Calu3 (cell line): ENCODE data around the gene LTB4R2. TPM values are rescaled to one million over a fixed set of nuclear protein-coding genes. Genes with fewer than 3 reads are reported as not detected.

Source experiments
- BruUV-seq: library from RNA; stranded (reverse); fragments of 400-500 nt; replicated peaks from 2 replicates; lab custom pipeline; 2021; lab: Mats Ljungman, UMichigan
- CTCF ChIA-PET: fragments of 300-600 bp; sonication (Branson Sonifier 250); formaldehyde crosslinking; loops from one replicate; lab custom pipeline; 2022; ENCODE audit warnings: antibody characterized with exemption; lab: Charles Lee
- DNase-seq: peaks from one replicate; pipeline ENCODE4 v3.0.0; 2022
- H3K27ac Mint-ChIP-seq: one replicate; pipeline ENCODE4 v1.8.0; 2022; ENCODE audit warnings: mixed read lengths; ENCODE audit not compliant: unreplicated experiment
- H3K27me3 Mint-ChIP-seq: one replicate; pipeline ENCODE4 v1.8.0; 2022; ENCODE audit warnings: mixed read lengths; ENCODE audit not compliant: unreplicated experiment
- H3K36me3 Mint-ChIP-seq: one replicate; pipeline ENCODE4 v1.8.0; 2022; ENCODE audit warnings: mild to moderate bottlenecking, moderate library complexity, mixed read lengths; ENCODE audit not compliant: insufficient read depth, unreplicated experiment
- H3K4me1 Mint-ChIP-seq: one replicate; pipeline ENCODE4 v1.8.0; 2022; ENCODE audit warnings: mild to moderate bottlenecking, low read depth, mixed read lengths; ENCODE audit not compliant: unreplicated experiment
- H3K4me3 Mint-ChIP-seq: one replicate; pipeline ENCODE4 v1.8.0; 2022; ENCODE audit warnings: mild to moderate bottlenecking, low read depth, moderate library complexity, mixed read lengths; ENCODE audit not compliant: unreplicated experiment
- H3K9me3 Mint-ChIP-seq: one replicate; pipeline ENCODE4 v1.8.0; 2022; ENCODE audit warnings: low read depth, mixed read lengths; ENCODE audit not compliant: unreplicated experiment
- CTCF ChIP-seq: fragments of 200-600 bp; IDR thresholded peaks from one replicate; pipeline ENCODE4 v1.8.0; 2022; ENCODE audit warnings: antibody characterized with exemption; ENCODE audit not compliant: unreplicated experiment
- intact Hi-C: fragments of 100-400 bp; cut with micrococcal nuclease; formaldehyde crosslinking; loops from one replicate; pipeline ENCODE4 v1.10.0; 2022; ENCODE audit not compliant: unreplicated experiment
- total RNA-seq: library from RNA; stranded (reverse); gene quantifications from 2 replicates; pipeline ENCODE4 v1.2.3, GENCODE V29; 2022

The LTB4R2 gene
- total RNA-seq, 1 experiment from 2014 or later: 19.3 TPM

- Mint-ChIP-seq H3K4me1 (peaks cover 29% of the 10 kb centered on the region), H3K9me3 (no peaks in the 10 kb centered on the region), H3K27ac (no peak overlapping the region), H3K27me3 (no peaks in the 10 kb centered on the region), H3K4me3 (no peak overlapping the region), H3K36me3 (peaks cover 5% of the 10 kb centered on the region)
- CTCF ChIA-PET: no interaction called here
- TF ChIP-seq CTCF: no peak
- no peak for DNase-seq
- BruUV-seq: no TSS peak
- intact Hi-C loops: loop anchor here (2.0 kb wide), 1 partner anchor 18 kb away; no protein-coding TSS in a partner anchor
Measured at GRCh38 chr14:24278424-24278823, 31.5 kb upstream of the LTB4R2 start.

GRCh38 chr14:24279301-24280186, 30.4 kb upstream of the LTB4R2 start:
- TF ChIP-seq CTCF: peak; percentile 25
- CTCF ChIA-PET: interaction anchor here (1.0 to 1.5 kb wide), 4 partner anchors 8 to 37 kb away, joined by 3 to 9 read pairs (median 6); partner anchors contain the start of genes DHRS1, NOP9, RABGGTA and TINF2
- DNase-seq: peak; percentile 53
- peaks cover 18% of the 10 kb centered on the region for H3K4me1 Mint-ChIP-seq
- H3K27ac Mint-ChIP-seq: no peak overlapping the region
- no peaks in the 10 kb centered on the region for H3K9me3 Mint-ChIP-seq
- H3K27me3 Mint-ChIP-seq: no peaks in the 10 kb centered on the region
- H3K36me3 Mint-ChIP-seq: peaks cover 5% of the 10 kb centered on the region
- intact Hi-C loops: loop anchor here (2.0 kb wide), 1 partner anchor 17 kb away; no protein-coding TSS in a partner anchor
- BruUV-seq: no TSS peak
- no peak overlapping the region for H3K4me3 Mint-ChIP-seq

- no peak for TF ChIP-seq CTCF
- Mint-ChIP-seq H3K27me3 (no peaks in the 10 kb centered on the region), H3K36me3 (no peaks in the 10 kb centered on the region), H3K4me1 (peaks cover 18% of the 10 kb centered on the region), H3K9me3 (no peaks in the 10 kb centered on the region), H3K4me3 (no peak overlapping the region), H3K27ac (no peak overlapping the region)
- no peak for DNase-seq
- intact Hi-C loops: no loop called here
- BruUV-seq: no TSS peak
- CTCF ChIA-PET: interaction anchor here (1.3 kb wide), 1 partner anchor 10 kb away, joined by 4 read pairs; the partner anchor contains the start of gene RABGGTA
Measured at GRCh38 chr14:24280797-24281460, 29.0 kb upstream of the LTB4R2 start.

DNA sequence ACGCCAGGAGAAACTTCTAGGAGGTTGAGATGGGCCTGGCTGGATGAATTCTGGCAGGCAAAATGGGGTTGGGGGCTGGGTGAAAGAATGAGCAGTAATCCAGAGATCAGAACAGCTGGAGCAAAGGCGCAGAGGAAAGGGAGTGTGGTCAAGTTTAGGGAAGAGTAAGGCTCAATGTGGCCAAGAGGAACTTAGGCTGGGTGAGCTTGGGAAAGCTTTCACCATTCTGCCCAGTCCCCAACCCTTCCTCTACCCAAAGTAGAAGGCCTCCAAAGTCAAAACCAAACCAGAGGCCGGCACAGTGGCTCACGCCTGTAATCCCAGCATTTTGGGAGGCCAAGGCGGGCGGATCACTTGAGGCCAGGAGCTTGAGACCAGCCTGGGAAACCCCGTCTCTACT, 28.3 kb upstream of the LTB4R2 start:
- Mint-ChIP-seq H3K9me3 (no peaks in the 10 kb centered on the region), H3K4me1 (peaks cover 18% of the 10 kb centered on the region), H3K4me3 (no peak overlapping the region), H3K36me3 (no peaks in the 10 kb centered on the region), H3K27me3 (no peaks in the 10 kb centered on the region), H3K27ac (no peak overlapping the region)
- intact Hi-C loops: no loop called here
- DNase-seq: no peak
- TF ChIP-seq CTCF: no peak
- BruUV-seq: no TSS peak
- CTCF ChIA-PET: interaction anchor here (1.3 to 1.5 kb wide), 2 partner anchors 10 to 39 kb away, joined by 4 read pairs; partner anchors contain the start of genes RABGGTA and TINF2
